ENCODE measurements around the gene SUCO. TPM values are rescaled to one million over a fixed set of nuclear protein-coding genes. Genes with fewer than 3 reads are reported as not detected.

The SUCO gene
- total RNA-seq, 4 donors from 2014 or later: 21.1 to 31.6 (median 22.3) TPM

DNA sequence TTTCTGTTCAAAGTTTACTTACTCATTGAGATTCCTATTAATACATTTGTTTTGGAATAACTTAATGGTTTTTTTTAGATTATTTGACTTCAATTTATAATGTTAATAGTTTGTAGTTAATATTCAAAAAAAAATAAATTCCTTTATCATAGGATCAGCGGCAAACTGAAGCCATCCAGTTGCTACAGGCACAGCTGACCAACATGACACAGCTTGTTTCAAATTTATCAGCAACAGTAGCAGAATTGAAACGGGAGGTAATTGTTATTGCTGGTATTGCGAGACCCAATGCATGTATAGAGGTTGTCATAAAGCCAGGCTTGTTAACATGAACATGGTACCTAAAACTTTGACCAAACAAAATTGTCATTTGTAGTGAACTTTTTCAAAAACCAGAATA lies 67.0 kb downstream of the SUCO start:
- peaks cover 0 to 6% (median 0%) of the 10 kb centered on the region in 4 donors for H3K9me3 ChIP-seq
- H3K4me1 ChIP-seq: no peaks in the 10 kb centered on the region
- DNase-seq (ENCODE audit: extremely low spot score): no peak
- WGBS: 97% methylated on average over 3 of the region's 3 CpGs
- peaks cover 9 to 85% (median 40%) of the 10 kb centered on the region in 4 donors for H3K36me3 ChIP-seq
- no peak overlapping the region for H3K27ac ChIP-seq (replicated peaks in 1 of 4)
- H3K27me3 ChIP-seq: no peaks in the 10 kb centered on the region
- TF ChIP-seq POLR2AphosphoS5 (IDR thresholded peaks at IDR 0.05) (no peak), EP300 (IDR thresholded peaks at IDR 0.05) (no peak), CTCF (IDR thresholded peaks at IDR 0.05) (no peak), POLR2A (IDR thresholded peaks at IDR 0.05; ENCODE audit: low read depth) (no peak)
- intact Hi-C loops (cut with DNase I): no loop called here
- H3K4me3 ChIP-seq: no peak overlapping the region

DNA sequence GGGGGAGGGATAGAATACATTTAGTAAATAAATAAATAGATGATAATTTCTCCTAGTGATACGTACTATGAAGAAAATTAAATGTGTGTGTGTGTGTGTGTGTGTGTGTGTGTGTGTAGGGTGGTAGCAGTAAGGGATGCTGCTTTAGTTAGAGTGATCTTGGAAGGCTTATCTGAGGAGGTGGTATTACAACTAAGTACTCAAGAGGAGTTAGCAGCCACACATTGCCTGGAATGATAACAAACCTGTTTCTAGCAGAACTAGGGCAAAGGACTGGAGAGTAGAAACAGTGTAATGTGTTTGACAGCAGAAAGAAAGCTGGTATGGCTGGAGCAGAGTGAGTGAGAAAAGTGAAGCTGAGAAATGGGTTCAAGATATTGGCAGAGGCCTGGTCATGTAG lies 67.7 kb downstream of the SUCO start:
- Histone ChIP-seq H3K36me3 (peaks cover 9 to 79% (median 33%) of the 10 kb centered on the region in 4 donors), H3K4me1 (no peaks in the 10 kb centered on the region), H3K27ac (replicated peaks in 1 of 4) (no peak overlapping the region), H3K27me3 (no peaks in the 10 kb centered on the region), H3K9me3 (peaks cover 0 to 6% (median 0%) of the 10 kb centered on the region in 4 donors), H3K4me3 (no peak overlapping the region)
- WGBS: 100% methylated on average over 1 of the region's 1 CpG
- DNase-seq (ENCODE audit: extremely low spot score): no peak
- TF ChIP-seq CTCF (IDR thresholded peaks at IDR 0.05) (no peak), POLR2A (IDR thresholded peaks at IDR 0.05; ENCODE audit: low read depth) (no peak), EP300 (IDR thresholded peaks at IDR 0.05) (no peak), POLR2AphosphoS5 (IDR thresholded peaks at IDR 0.05) (no peak)
- intact Hi-C loops (cut with DNase I): no loop called here

GRCh38 chr1:172601046-172601630 lies 68.2 kb downstream of the SUCO start:
- H3K4me3 ChIP-seq: no peak overlapping the region
- 98% methylated on average over 5 of the region's 6 CpGs for WGBS
- DNase-seq (ENCODE audit: extremely low spot score): no peak
- H3K27me3 ChIP-seq: no peaks in the 10 kb centered on the region
- peaks cover 0 to 6% (median 0%) of the 10 kb centered on the region in 4 donors for H3K9me3 ChIP-seq
- no peaks in the 10 kb centered on the region for H3K4me1 ChIP-seq
- TF ChIP-seq CTCF (IDR thresholded peaks at IDR 0.05) (no peak), EP300 (IDR thresholded peaks at IDR 0.05) (no peak)
- intact Hi-C loops (cut with DNase I): no loop called here
- no peak overlapping the region for H3K27ac ChIP-seq (replicated peaks in 1 of 4)
- peaks cover 5 to 74% (median 28%) of the 10 kb centered on the region in 4 donors for H3K36me3 ChIP-seq

DNA sequence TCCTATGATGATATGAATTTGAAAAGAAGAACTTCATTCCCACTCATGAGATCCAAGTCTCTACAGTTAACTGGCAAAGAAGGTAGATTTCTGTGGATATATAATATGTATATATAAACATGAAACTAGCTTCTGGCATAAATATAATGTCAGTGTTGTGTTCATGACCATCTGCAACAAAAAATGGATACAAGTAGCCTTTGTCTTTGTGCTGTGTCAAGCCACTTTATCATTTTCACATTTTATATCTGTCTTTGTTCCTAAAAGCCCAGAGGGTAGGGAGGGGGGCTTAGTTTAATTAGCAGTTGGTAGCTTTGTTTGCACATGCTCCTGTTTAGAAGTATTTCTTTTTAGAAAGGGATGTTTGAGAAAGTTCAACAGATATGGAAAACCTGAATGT lies 69.8 kb downstream of the SUCO start:
- intact Hi-C loops (cut with DNase I): no loop called here
- H3K27me3 ChIP-seq: no peaks in the 10 kb centered on the region
- TF ChIP-seq POLR2A (IDR thresholded peaks at IDR 0.05; ENCODE audit: low read depth) (no peak), POLR2AphosphoS5 (IDR thresholded peaks at IDR 0.05) (no peak), EP300 (IDR thresholded peaks at IDR 0.05) (no peak), CTCF (IDR thresholded peaks at IDR 0.05) (no peak)
- no peak for DNase-seq (ENCODE audit: extremely low spot score)
- H3K9me3 ChIP-seq: no peaks in the 10 kb centered on the region
- no peaks in the 10 kb centered on the region for H3K4me1 ChIP-seq
- peaks cover 0 to 58% (median 13%) of the 10 kb centered on the region in 4 donors for H3K36me3 ChIP-seq
- H3K27ac ChIP-seq (replicated peaks in 1 of 4): no peak overlapping the region
- H3K4me3 ChIP-seq: no peak overlapping the region

DNA sequence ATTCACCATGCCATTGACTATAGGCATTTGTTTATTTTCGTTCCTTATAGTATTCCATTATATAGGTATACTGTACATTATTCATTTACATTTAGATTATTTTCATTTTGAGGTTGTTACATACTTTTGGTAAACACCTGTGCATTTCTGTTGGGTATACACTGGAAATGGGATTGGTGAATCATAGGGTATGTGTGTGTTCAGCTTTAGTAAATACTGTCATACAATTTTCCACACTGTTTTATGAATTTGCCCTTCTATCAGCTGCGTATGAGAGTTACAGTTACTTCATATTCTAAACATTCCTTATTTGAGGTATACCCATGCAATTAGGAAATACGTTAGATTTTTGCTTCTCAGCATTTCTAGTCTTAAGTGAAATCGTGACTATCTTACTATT lies 70.9 kb downstream of the SUCO start:
- no peak for DNase-seq (ENCODE audit: extremely low spot score)
- WGBS: 95% methylated on average over 4 of the region's 4 CpGs
- H3K4me3 ChIP-seq: no peak overlapping the region
- intact Hi-C loops (cut with DNase I): no loop called here
- H3K36me3 ChIP-seq: peaks cover 0 to 48% (median 9%) of the 10 kb centered on the region in 4 donors
- H3K4me1 ChIP-seq: no peaks in the 10 kb centered on the region
- no peaks in the 10 kb centered on the region for H3K27me3 ChIP-seq
- no peak for TF ChIP-seq POLR2A (IDR thresholded peaks at IDR 0.05; ENCODE audit: low read depth)
- H3K27ac ChIP-seq (replicated peaks in 1 of 4): no peak overlapping the region
- no peaks in the 10 kb centered on the region for H3K9me3 ChIP-seq

Data from esophagus muscularis mucosa (tissue), 4 donors.